ENCODE data around the gene TXLNG. TPM values are rescaled to one million over a fixed set of nuclear protein-coding genes. Genes with fewer than 3 reads are reported as not detected.

The TXLNG gene
- total RNA-seq, 1 donor from 2014 or later, result 12.1 TPM

DNA sequence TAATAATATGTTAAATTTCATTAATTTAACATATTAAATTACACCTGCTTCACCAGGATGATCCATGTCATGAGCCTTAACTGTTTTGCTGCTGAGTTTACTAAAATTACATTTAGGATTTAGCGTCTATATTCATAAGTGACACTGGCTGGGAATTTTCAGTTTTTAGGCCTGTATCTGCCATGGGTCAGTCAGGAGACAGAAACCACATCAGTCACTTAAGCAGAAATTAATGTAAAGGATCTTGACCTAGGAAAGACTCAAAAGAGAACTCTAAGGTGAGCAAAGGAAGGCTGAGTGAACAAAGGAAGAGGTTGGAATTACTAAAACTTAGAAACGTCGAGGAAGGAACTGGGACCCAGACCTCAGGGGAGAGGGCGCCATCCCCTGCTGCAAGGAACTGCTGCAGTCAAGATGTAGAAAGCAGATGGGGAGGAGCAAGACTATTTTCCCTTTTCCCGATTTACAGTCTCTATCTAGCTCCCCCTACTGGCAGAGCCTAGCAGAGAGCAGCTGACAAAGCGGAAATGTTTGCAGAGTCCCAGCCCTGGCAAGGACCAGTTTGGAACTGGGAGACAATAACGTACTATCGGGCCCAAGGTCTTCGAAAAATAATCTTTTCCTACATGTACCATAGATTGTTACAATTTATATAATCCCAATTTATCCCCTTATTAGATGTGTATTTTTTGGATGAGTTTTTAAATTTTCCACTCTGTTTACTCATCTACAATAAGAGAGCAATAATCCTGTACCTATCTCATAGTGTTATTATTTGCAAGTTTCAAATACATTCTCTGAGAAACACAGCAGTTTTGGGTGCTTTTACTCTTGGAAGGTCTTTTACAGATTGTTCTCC is 106.5 kb downstream of the TXLNG start:
- no peak overlapping the region for H3K4me3 ChIP-seq
- intact Hi-C loops (cut with DNase I), result no loop called here
- H3K27ac ChIP-seq, result no peak overlapping the region
- H3K9me3 ChIP-seq, result no peaks in the 10 kb centered on the region
- no peak for DNase-seq
- no peaks in the 10 kb centered on the region for H3K4me1 ChIP-seq
- TF ChIP-seq, protein P1, sequence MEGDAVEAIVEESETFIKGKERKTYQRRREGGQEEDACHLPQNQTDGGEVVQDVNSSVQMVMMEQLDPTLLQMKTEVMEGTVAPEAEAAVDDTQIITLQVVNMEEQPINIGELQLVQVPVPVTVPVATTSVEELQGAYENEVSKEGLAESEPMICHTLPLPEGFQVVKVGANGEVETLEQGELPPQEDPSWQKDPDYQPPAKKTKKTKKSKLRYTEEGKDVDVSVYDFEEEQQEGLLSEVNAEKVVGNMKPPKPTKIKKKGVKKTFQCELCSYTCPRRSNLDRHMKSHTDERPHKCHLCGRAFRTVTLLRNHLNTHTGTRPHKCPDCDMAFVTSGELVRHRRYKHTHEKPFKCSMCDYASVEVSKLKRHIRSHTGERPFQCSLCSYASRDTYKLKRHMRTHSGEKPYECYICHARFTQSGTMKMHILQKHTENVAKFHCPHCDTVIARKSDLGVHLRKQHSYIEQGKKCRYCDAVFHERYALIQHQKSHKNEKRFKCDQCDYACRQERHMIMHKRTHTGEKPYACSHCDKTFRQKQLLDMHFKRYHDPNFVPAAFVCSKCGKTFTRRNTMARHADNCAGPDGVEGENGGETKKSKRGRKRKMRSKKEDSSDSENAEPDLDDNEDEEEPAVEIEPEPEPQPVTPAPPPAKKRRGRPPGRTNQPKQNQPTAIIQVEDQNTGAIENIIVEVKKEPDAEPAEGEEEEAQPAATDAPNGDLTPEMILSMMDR (IDR thresholded peaks at IDR 0.05), result peak; percentile 75
- H3K27me3 ChIP-seq, result no peaks in the 10 kb centered on the region
- no peaks in the 10 kb centered on the region for H3K36me3 ChIP-seq
- peak; percentile 95 for ATAC-seq

Other genes with a start within 250 kb of the TXLNG start
- not detected for gene S100G, start 136.3 kb upstream of the TXLNG start, total RNA-seq
- 10.7 TPM for gene CTPS2, start 73.8 kb upstream of the TXLNG start, total RNA-seq
- 20.0 TPM for gene SYAP1, start 66.9 kb upstream of the TXLNG start, total RNA-seq
- gene RBBP7, start 83.9 kb downstream of the TXLNG start, total RNA-seq, result 63.4 TPM
- gene REPS2, start 160.2 kb downstream of the TXLNG start, total RNA-seq, result 18.9 TPM

Data from upper lobe of right lung (tissue), 1 donor.